GM13977 (cell line): ENCODE measurements around the gene ST6GAL2.

Experiments
- DNase-seq: peaks from one replicate; pipeline ENCODE4 v3.0.0; 2012; ENCODE audit warnings: low spot score
- in situ Hi-C: fragments of 300-500 bp; cut with MboI; formaldehyde crosslinking; loops from one replicate; pipeline ENCODE4 v1.12.0; 2022; ENCODE audit warnings: low sequenced_read_pairs, low pct_unique_long_range_greater_than_20kb, mixed read lengths, inconsistent platforms; ENCODE audit not compliant: unreplicated experiment
- TF ChIP-seq, protein P1 (sequence below): IDR thresholded peaks from 2 replicates; pipeline ENCODE4 v1.5.1; 2012; ENCODE audit warnings: mild to moderate bottlenecking, control low read depth; ENCODE audit not compliant: insufficient read depth; ENCODE audit errors: extremely low read depth, missing control alignments

ST6GAL2 gene

DNA sequence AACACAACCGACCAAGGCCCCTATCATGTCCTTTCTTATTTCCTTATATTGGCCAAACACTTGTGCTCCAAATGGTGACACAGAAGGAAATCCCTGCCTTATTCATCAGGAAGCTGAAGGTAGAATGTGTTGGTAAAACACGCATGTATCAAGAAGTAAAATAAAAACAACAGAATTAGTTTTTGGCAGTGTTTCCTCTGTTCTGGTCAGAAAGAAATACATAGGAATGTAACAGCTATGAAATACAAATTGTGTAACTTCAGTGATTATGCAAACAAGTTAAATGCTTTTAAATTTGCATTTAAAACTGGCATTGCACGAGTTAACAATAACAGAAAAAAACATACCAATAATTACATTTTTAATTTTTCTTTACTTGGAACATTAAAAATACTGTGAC, 19.3 kb downstream of the ST6GAL2 start:
- in situ Hi-C loops = no loop called here
- TF ChIP-seq, protein P1, sequence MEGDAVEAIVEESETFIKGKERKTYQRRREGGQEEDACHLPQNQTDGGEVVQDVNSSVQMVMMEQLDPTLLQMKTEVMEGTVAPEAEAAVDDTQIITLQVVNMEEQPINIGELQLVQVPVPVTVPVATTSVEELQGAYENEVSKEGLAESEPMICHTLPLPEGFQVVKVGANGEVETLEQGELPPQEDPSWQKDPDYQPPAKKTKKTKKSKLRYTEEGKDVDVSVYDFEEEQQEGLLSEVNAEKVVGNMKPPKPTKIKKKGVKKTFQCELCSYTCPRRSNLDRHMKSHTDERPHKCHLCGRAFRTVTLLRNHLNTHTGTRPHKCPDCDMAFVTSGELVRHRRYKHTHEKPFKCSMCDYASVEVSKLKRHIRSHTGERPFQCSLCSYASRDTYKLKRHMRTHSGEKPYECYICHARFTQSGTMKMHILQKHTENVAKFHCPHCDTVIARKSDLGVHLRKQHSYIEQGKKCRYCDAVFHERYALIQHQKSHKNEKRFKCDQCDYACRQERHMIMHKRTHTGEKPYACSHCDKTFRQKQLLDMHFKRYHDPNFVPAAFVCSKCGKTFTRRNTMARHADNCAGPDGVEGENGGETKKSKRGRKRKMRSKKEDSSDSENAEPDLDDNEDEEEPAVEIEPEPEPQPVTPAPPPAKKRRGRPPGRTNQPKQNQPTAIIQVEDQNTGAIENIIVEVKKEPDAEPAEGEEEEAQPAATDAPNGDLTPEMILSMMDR = no peak
- no peak for DNase-seq

DNA sequence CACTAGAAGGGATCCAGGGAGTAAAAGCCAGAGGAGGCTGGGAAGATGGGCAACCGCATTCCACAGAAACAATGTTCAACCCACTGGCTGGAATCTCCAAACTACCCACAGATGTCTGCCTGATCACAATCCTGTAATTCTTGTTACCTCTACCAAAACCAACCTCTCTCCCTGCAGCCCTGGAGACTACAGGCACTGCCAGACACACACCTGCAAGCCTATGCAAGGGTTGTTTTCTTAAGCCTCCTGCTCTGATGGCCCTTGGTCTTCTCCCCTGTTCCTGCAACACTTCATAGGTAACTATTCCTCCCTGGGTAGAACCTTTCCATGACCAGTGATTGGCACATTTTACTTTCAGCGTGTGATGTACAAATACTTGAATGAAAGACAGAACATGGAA, 21.9 kb downstream of the ST6GAL2 start:
- DNase-seq = no peak
- in situ Hi-C loops = no loop called here

DNA sequence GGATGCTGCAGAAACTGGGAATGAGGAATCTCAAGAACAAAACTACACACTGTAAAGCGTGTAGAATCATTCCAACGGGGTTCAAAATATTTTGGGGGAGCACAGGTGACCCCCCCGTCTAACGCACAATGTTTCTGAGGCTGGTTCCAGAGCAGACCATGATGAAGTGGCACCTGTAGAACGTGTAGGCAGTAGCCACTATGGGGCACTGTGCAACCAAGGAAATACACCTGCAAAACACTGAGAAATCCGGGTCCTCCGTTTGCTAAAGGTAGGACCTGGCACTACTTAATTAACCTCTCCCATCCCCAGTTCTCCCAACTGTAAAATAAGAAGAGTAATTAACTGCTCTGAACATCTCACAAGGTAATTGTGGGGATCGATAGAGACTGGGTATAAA, 22.6 kb downstream of the ST6GAL2 start:
- no peak for DNase-seq
- in situ Hi-C loops = no loop called here

More for the DNA sequence above, 21.9 kb downstream of the ST6GAL2 start:
- TF ChIP-seq, protein P1 = no peak

DNA sequence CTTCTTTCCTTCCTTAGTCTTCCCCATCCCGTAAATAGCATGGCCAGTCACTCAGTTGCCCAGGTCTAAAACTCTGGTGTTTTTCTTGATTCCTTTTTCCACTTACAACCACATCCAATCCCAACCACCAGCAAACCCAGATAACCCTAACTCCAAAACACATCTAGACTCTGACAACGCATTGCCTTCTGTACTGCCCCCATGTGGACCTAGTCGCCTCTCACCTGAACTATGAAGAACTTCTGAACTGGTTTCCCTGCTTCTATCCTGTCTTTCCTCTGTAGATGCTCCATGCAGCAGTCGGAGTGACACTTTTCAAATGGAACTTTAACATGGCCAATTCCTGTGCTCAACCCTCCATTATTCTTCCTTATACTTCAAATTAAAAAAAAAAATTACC, 26.5 kb downstream of the ST6GAL2 start:
- TF ChIP-seq, protein P1 = no peak
- DNase-seq = no peak
- in situ Hi-C loops = no loop called here

More for the DNA sequence above, 22.6 kb downstream of the ST6GAL2 start:
- TF ChIP-seq, protein P1 = no peak

DNA sequence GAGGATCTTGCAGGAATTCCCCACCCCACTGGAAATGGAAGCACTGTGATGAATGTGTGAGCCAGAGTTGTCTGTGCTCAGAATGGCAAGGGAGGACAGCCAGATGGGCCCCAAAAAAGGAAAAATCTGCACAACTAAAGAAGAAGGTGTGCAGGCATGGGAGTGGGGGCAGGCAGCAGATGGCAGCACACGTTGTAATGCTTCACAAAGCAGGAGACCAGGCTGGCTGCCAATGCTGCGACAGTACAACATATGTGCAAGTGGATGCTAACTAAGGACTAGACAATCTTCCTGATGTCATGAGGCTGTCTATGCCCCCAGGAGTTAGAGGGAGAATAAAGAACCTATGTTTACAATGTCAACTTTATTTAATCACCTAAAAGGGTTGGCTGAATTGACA, 27.2 kb downstream of the ST6GAL2 start:
- TF ChIP-seq, protein P1 = no peak
- no peak for DNase-seq
- in situ Hi-C loops = no loop called here

DNA sequence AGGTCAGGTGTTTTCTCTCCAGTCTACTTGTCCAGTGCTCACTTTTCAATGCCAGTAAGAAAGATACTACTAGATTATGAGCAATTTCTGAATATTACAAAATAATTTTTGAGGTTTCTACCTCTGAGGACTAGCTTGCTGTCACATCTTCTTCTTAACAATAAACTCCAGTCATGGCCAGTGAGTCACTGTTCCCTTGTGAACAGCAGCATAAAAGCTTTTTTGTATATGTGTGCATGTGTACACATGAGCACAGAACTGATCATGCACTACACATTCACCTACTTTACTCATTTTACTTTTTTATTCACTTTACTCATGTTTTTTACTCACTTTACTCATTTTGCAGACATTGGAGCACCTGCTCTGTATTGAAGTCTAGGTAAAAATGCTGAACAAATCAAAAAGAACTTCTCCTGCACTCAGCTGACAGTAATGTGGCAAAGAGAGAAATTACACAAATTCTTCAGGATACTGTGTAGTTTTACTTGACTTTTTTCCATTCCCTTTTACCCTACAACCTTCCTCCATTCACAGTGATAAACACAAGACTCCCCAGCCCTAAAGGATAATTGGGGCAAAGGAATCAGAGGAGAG, 28.0 kb downstream of the ST6GAL2 start:
- in situ Hi-C loops = no loop called here
- TF ChIP-seq, protein P1 = no peak
- no peak for DNase-seq
